G401 (cell line): ENCODE measurements around the gene KRT28. TPM values are rescaled to one million over a fixed set of nuclear protein-coding genes. Genes with fewer than 3 reads are reported as not detected.

Experiments
- DNase-seq: peaks from one replicate; pipeline ENCODE4 v3.0.0-alpha.2; 2015; ENCODE audit warnings: low spot score
- in situ Hi-C: cut with HindIII; loops from 2 replicates; pipeline ENCODE4 v1.10.0; 2016; ENCODE audit warnings: low sequenced_read_pairs, mixed read lengths
- total RNA-seq: library from RNA; depleted of rRNA; stranded (reverse); fragments of >200 nt; shearing (Covaris generic); gene quantifications from 2 replicates; pipeline ENCODE4 v1.2.3, GENCODE V29; 2014; rRNA removed

KRT28 gene, protein sequence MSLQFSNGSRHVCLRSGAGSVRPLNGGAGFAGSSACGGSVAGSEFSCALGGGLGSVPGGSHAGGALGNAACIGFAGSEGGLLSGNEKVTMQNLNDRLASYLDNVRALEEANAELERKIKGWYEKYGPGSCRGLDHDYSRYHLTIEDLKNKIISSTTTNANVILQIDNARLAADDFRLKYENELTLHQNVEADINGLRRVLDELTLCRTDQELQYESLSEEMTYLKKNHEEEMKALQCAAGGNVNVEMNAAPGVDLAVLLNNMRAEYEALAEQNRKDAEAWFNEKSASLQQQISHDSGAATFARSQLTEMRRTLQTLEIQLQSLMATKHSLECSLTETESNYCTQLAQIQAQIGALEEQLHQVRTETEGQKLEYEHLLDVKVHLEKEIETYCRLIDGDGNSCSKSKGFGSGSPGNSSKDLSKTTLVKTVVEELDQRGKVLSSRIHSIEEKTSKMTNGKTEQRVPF
- not detected in 2 replicates for total RNA-seq

DNA sequence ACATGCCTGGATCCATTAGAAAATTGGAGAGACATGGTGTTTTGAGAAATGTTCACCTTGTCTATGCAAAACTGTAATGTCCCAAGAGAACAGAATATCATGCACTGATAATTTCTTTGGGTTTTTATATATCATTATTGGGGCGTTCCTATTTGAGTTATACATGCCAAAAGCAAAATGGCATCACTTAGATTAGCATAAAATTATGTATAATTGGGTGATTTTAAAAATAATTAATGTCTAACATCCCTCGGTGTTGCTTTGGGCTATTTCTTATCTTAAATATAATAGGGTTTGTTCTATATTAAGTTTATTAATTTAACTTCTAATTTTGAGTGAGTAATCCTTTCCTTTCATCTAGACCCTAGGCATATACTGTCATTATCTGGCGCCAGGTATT is at the start of gene KRT28:
KRT28 (minus strand) TSS at position 101 of the 400 bp plus-strand sequence; CDS start at position 35, 66 bp downstream.
- no peak for DNase-seq
- in situ Hi-C loops = no loop called here

DNA sequence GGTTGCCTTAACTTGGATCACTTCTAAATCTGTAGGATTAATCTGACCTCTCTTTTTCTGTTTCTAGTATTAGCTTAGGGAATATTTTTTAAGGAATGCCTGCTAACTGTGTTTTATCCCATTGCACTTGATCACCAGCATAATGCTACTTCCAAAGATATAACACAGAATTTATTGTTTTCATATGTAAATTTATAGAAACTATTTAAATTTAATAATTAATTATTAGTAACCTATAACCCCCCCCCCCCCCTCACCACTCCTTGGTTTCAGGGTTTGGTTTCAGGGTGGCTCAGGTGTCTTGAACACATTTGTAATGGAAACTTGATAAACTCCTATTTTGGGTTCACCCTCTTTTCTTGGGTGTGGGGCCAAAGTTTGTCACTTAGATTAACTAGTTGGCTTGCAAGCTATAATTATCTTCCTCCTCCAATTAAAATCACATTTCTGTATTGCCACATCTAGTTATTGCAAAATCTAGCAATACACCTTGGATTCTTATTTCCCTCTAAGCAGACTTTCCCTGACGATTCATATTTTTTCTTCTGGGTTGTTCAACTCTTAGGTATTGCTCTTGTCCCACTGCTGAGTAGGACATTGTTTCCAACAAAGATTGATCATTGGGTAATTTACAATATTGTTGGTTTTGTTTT is 49.0 kb upstream of the KRT28 start:
- no peak for DNase-seq
- in situ Hi-C loops = no loop called here

DNA sequence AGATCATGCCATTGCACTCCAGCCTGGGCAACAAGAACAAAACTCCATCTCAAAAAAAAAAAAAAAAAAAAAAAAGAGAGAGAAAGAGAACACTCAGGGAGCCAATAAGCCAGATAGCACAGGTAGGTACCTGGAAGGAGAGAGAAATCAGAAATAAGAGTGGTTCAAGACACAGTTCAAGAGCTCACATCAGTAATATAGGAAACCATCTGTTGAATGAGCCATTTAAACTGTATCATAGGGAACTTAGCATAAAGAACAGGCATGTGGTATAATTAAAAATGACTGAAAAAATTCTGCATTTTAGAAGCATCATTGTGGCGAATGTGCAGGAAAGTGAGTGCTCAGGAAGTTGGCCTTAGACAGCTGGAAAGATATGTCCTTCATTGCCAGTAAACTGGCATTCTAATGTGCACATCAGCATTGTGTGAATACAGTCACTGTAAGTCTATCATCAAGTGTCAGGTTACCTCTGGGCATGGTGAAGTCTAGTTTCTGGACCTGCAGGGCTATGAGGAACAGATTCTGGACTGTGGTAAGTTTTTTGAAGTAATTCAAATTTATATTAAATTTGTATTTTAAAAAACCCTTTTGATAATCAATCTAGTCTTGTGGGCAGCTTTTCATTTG is 46.9 kb upstream of the KRT28 start:
- no peak for DNase-seq
- in situ Hi-C loops = no loop called here

DNA sequence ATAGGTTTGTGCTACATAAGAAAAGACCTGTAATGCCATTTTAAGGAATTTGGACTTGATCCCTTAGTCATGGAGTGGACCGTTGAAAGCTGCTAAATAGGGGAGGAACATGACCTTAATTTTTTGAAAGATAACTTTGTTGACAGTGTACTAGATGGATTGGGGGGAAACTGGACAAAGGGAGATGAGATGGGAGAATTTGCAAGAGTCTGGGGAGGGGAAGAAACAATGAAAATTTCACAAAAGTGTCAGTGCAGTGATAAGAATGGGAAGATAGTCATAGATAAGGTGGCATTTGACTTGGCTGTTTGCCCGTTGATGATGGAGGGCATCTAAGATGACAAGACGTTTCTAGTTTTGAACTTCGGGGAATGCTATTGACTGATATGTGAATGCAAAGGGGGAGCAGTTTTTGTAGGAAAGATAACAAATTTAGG is 44.9 kb upstream of the KRT28 start:
- in situ Hi-C loops = no loop called here
- DNase-seq = no peak

DNA sequence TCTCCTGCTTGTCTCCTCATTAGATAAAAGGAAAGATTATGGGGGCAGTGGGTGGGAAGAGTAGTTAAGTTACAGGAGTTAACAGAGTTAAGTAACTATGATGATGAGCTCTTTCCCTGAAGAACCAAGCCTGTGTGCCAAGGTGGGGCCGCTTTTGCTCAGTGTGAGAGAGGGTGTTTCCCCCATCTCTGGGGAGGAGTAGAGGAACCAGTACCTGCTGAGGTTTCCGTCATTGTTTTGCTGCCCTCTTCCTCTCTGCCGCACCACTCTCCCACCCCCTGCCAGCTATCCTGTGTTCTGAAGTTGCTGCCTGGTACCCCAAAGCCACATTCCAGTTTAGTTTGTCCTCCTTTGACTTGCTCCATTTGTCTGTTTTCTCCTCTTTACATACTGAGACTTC is 43.5 kb upstream of the KRT28 start:
- in situ Hi-C loops = no loop called here
- no peak for DNase-seq

DNA sequence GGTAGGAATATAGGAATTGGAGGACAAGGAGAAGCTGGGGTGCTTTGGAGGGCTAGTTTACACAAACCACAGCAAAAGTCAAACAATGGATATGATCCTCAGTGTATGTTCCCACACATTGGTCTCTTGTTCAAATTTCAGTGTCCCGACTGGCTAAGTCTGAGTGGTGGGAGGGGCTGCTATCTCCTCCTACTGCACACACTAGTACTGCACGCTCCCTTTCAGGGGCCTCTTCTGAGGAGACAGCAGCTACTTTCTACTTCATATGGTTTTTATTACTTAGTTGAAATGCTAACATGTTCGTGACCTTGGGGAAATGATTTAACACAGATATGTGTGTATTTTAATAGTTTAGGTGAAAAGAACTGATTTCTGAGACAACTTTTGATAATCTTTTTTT is 41.5 kb upstream of the KRT28 start:
- no peak for DNase-seq
- in situ Hi-C loops = no loop called here

DNA sequence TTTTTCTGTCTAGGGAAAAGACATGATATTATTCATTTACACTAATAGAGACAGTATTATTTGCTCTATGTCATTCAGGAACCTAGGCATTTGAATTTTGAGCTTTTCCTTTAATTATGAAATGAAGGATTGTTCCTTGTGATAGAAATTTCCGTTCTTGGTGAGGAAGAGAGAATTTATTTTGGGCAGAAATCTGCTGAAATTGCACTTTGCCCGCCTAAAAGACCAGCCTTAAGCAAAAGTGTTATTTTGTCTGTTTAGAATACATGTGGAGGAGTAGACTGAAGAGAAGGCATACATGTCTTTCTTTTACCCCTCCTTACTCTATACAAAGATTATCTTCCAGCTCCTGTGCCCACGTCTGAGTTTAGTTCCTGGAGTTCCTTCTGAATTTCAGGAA is 39.4 kb upstream of the KRT28 start:
- in situ Hi-C loops = no loop called here
- no peak for DNase-seq

DNA sequence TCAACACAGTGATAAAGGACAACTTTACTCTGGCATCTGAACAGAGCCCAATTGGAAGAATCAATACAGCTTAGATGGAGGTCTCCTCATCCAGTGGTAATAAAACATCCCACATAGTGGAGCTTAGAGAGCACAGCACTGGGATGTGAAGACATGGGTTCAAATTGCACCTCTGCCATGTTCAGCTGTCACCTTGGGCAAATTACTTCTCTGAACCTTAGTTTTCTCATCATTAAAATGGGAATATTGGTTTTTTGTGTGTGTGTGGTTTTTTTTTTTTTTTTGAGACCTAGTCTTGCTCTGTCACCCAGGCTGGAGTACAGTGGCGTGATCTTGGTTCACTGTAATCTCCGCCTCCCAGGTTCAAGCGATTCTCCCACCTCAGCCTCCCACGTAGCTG is 36.3 kb upstream of the KRT28 start:
- in situ Hi-C loops = no loop called here
- DNase-seq = no peak

DNA sequence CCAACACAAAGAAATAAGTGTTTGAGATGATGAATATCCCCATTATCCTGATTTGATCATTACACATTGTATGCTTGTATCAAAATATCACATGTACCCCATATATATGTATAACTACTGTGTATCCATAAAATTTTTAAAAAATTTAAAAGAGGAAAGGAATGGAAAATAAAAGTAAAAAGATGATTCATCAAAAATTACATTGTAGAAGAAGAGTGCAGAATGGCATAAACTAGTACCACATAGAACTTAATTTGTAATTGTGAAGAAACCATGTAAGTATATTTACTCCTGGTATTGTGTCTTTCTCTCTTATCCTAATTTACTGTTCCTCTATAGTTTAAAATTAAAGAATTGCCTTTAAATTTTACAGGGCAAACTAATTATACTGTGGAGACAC is 34.1 kb upstream of the KRT28 start:
- DNase-seq = no peak
- in situ Hi-C loops = no loop called here

DNA sequence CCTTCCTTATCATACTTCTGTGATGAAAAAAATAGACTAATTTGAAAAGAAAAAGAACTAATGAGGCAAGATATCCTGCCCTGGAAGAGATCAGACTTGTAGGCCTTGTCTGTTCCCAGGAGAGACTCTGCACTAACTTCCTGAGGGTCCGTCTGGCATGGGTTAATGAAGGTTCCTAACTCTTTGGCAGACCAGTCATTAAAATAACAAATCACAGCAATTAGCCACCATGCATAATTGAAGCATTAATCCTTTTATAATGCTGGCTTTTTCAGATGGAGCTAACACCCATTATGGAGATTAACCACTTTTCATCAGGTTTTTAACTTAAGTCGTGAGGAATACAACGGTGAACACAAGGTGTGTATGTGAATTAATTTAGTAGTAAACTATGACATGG is 33.1 kb upstream of the KRT28 start:
- no peak for DNase-seq
- in situ Hi-C loops = no loop called here

DNA sequence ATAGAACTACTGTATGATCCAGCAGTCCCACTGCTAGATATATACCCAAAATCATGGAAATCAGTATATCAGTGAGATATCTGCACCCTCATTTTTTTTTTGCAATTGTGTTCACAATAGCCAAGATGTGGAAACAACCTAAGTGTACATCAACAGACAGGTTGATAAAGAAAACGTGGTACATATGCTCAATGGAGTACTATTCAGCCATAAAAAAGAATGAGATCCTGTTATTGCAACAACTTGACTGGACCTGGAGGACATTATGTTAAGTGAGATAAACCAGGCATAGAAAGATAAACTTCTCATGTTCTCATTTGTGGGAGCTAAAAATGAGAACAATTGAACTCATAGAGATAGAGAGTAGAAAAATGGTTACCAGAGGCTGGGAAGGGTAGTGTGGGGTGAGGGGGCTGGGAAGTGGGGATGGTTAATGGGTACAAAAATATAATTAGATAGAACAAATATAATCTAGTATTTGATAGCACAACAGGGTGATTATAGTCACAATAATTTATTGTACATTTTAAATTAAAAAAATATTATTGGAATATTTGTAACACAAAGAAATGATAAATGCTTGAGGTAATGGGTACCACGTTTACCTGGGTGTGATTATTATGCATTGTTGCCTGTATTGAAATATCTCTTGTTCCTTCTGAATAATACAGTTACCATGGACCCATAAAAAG is 30.5 kb upstream of the KRT28 start:
- in situ Hi-C loops = no loop called here
- no peak for DNase-seq

DNA sequence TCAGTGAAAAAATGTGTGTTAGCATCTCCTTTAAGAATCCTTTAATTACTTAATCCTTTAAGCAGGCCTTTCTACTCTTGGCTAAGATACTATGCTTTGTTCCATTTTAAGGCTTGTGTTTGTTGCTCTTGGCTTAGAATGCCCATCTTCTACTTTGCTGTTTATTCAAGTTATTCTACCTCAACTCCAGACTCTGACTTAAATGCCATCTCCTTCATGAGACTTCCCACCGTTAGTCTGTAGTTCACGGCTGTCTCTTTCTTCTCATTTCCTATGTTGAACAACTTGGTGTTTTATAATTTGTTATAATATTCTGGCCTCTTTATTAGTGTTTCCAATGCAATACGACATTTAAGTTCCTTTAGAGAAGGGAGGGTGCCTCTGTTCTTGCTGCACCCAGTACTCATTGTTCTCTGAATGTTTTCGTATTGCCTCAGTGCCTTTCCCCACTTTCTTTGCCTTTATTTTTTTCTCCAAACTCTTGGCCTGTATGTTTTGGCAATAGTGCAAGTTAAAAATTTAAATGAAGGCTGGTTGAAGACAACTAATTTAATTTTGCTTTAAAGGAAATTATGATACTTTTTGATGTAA is 28.8 kb upstream of the KRT28 start:
- no peak for DNase-seq
- in situ Hi-C loops = no loop called here

DNA sequence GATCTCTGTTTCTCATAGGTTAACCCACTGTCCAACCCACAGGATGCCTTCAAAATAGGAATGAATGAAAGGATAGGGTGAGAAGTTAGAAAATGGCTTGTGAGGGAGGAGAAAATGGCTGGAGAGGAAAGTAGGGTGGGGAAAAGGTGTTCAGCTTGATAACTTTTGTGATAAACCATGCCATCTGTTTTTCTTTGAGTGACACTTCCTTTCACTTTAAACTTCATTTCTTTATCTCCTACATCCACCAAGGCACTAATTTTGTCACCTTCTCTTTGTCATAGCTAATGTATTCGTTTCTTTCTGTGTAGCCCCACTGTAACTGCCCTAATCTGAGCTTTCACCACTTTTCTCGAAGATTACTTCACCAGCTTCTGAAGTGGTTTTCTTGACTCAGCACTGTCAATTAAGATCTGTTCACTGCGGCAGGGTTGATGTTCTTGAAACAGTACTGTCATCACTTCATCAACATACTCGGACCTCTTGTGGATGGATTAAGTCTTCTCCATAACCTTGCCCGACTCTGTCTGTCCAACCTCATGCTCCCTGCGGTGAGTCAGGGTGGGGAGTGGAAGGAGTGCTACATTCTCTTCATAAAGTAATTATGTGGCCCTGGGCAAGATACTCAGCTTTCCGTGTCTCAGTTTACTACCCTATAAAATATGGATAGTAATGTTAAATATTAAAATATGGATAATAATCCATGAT is 28.1 kb upstream of the KRT28 start:
- no peak for DNase-seq
- in situ Hi-C loops = no loop called here

DNA sequence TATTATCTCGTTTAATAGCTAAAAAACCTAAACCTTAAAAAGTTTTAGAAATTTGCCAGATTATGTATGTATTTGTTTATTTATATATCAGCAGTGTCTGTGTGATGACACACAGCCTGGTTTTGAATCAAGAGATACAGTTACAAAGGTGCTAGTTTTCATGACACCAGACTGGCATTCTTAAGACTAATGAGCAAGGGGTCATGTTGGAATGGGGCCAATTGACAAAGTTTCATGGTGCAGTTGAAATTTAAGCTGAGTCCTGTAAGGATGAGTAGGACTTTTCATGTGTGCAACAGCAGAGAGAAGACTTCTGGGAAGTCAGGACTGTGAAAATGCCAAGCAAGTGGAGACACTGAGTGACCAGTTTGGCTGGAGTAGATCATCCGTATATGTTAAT is 25.8 kb upstream of the KRT28 start:
- in situ Hi-C loops = no loop called here
- no peak for DNase-seq

DNA sequence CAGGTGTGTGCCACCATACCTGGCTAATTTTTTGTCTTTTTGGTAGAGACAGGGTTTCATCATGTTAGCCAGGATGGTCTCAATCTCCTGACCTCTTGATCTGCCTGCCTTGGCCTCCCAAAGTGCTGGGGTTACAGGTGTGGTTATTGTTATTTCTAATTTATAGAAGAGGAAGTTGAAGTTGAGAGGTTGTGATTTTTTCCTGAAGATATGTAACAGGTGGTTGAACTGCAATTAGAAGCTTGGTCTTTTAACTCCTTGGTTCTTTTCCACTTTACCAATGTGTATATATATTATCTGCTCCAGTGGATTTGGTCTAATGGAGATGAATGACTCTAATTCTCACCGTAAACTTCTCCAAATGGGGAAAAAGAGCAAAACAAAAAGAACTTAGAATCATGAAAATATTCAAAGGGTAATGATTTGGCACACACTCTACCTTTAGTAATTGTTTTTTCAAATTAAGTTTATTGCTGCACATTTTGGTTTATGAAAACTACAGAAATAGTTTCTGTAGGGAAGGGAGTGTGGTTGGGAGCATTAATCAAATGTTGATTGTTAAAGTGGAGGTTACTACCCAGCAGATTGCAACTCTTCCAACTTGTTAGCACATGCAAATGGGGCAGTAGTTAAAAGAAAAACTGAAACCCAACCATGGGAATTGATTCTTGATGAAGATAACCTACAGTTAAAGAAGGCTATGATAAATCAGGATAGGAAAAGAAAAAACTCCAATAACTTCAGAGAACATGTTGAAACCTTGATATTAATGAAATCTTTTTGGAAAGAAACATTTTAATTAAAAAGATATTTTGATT is 24.5 kb upstream of the KRT28 start:
- no peak for DNase-seq
- in situ Hi-C loops = no loop called here

DNA sequence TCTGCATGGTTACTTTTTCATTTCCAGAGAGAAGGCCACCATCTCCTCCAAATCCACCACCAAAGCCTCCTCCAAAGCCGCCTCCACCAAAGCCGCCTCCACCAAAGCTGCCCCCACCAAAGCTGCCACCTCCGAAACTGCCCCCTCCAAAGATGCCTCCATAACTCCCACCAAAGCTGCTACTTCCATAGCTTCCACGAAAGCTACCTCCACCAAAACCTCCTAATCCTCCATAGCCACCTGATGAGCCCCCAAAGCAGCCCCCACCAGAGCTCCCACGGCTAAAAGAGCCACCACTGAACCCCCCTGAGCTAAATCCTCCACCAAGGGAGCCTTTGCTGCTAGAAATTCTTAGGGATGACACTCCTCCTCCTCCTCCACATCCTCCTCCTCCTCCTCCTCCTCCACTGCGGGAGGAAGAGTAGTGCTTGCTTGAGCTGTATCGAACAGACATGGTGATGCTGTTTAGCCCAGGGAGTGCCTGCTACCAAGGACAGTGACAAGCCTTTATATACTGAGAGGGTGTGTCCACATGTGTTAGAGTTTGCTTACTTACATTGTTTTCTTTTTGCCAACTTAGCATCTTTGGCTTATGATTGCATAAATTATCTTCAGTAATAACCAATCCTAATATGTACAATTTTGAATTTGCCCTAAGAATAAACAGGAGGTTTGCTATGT is 22.5 kb upstream of the KRT28 start, which contains the start of gene KRT10:
KRT10 (minus strand) TSS at position 483 of the 681 bp plus-strand sequence; CDS start at position 454, 29 bp downstream.
- DNase-seq = no peak
- in situ Hi-C loops = no loop called here

DNA sequence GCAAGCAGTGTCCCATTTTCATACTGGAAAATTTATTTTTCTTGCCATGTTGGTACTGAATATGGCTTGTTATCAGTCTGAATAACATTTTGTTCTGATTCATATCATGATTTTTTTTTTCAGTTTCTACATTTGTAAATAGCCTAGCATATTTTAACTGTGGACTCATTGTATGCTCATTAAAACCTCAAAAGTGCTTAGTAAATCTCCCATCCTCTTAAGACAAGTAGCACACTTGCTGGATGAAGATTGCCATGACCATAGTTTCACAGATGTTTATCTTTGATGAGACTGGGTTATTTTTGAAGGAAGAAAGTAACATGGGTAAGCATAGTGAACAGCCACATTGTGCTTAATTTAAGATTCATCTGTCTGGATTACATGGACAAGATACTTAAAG is 21.8 kb upstream of the KRT28 start:
- no peak for DNase-seq

More for the DNA sequence above, 21.8 kb upstream of the KRT28 start:
- in situ Hi-C loops = no loop called here
